HG03565 (cell line): ENCODE data around the gene EPN2.

ENCODE experiments used
- ATAC-seq: cut with Tn5 transposase; IDR thresholded peaks from one replicate; pipeline ENCODE4 v1.9.1; 2021; ENCODE audit warnings: mild to moderate bottlenecking, moderate library complexity; ENCODE audit not compliant: unreplicated experiment

EPN2 gene

DNA sequence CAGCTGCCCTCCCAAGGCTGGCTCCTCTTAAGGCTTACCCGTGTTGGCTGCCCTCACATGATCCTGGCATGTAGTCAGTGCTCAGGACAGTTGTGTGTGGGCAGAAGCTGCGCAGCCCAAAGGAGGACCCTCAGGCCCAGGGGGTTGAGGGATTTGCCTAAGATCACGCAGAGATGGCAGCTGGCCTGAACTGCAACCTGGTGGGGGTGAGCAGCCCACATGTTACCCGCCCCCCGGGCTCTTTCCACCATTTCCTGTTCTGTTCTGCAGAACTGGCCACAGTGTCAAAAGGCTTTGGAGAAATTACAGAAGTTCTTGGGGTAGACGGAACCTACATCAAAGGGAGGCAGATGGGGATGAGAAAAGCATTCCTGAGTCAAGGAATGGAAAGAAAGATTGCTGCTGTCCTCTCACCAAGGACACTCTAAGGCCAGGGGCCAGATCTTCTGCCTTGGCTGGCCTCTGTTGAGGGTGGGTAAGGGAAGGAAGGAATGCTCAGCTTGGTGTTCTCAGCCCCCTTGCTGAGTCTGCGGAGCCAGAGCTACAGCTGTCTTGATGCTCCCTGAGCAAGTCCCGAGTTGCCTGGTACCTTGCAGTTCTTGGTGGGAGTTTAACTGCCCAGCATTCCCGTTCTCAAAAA is 53.0 kb downstream of the EPN2 start:
- ATAC-seq: no peak

DNA sequence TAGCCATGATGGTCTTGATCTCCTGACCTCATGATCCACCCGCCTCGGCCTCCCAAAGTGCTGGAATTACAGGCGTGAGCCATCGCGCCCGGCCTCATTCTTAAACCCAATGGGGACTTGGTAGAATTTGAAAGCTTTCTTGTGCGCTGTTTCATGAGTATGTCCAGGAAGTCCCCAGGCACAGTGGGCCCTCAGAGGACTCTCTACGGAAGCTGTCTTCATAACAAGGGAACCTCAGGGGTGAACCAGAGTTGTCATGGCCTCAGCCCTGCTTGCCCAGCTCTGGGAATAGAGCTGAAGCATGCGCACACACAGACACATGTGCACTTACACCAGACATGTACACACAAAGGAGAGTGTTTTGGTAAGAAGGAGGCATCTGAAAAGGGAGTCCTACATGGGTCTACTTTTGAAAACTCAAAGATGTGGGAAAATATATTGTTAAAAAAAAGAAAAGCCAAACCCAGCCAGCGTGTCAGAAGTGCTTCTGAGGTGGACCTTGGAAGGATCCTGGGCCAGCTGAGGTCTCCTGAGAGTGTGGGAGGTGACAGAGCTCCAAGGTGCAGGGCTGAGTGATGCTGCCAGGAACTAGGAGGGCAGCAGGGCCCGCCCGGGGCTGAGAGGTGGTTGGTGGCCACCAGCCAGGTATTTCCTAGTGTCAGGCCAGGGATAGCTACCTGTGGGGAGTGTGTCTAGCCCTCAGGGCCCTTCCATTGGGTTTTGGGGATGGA is 54.6 kb downstream of the EPN2 start:
- no peak for ATAC-seq

DNA sequence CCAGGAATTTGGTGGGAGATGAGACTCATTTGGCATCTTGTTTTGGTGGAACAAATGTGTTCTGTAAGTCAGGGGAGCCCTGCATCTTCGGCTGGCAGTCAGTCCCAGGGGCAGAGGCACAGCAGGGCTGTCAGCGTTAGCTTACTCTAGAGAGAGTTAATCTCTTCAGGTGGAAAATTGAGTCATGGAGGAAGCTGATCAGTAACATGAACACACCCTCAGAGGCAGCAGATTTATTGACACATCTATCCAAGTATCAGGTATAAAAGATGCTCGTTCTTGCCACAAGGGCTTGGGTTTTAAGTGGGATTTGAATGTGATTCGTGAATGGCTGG is 55.2 kb downstream of the EPN2 start:
- ATAC-seq: no peak

DNA sequence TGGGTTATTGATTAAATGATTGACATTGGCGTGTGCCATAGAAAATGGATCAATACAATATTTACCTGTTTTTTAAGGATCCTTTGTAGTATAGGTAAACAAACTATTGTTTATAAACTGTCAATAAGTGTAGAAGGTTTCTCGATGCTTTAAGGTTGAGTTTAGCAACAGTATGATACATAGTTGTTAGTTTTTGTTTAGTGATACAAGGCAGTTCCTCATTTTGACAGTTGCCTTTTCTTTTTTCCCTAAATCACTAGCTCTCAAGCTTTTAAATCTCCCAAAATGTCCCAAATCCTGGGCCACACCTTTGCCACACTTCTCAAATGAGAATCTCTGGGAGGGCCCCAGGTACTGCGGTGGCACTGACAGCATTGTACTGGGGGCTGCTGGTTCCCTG is 57.3 kb downstream of the EPN2 start:
- ATAC-seq: no peak

DNA sequence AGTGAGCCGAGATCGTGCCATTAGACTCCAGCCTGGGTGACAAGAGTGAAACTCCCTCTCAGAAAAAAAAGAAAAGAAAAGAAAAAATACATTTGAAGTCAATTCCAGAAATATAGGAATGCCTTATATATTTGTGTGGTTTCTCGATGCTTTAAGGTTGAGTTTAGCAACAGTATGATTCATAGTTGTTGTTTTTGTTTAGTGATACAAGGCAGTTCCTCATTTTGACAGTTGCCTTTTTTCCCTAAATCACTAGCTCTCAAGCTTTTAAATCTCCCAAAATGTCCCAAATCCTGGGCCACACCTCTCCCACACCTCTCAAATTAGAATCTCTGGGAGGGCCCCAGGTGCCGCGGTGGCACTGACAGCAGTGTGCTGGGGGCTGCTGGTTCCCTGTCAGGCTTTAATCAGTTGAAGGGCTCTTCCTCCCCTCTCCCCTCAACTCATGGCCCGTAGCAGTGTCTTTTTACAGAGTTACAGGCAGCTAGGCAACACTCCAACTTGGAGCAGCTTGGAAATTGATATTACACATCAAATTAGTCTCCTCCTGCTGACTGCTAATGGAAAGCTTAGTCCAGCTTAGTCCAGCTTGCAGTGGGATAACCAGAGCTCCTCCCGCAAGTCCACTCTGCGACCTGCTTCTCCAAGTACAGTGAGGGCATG is 58.4 kb downstream of the EPN2 start:
- no peak for ATAC-seq

DNA sequence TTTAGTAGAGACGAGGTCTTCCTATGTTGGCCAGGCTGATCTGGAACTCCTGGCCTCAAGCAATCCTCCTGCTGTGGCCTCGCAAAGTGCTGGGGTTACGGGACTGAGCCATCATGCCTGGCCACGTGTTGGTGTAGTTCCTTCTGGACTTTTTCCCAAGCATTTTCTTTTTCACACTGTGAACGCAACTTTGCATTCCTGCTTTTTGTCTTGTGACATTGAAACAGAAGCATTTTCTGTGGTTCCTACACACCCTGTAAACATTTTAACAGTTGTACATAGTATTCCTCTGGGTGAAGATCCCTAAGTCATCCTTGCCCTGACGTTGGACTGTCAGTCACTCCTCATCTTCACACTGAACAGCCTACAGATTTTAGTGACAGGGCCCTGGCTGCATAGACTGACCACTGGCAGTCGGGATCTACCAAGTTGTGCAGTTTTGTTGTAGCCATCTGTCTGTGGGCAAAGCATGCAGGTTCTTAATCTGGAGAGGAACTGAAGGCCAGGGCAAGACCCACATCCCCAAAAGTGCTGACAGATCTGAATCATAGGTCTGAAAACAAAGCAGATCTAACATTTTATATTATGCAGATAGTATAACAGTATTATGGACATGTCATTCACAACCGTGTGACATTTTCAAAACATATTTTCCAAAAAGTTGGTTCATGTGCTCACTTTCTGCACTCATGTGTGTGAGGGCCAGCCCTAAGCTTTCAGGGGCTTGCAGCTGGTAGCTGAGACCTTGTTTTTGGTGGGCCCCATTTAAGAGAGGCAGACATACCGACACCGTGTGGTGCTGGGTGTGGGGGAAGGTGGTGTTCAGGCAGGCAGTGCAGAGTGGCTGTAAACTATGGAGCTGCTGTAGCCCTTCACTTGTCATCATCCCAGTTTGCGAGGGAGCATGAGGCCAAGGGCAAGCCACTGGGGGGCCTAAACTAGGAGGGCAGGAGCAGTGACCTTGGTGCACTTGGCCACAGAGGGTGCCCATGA is 59.9 kb downstream of the EPN2 start:
- no peak for ATAC-seq

DNA sequence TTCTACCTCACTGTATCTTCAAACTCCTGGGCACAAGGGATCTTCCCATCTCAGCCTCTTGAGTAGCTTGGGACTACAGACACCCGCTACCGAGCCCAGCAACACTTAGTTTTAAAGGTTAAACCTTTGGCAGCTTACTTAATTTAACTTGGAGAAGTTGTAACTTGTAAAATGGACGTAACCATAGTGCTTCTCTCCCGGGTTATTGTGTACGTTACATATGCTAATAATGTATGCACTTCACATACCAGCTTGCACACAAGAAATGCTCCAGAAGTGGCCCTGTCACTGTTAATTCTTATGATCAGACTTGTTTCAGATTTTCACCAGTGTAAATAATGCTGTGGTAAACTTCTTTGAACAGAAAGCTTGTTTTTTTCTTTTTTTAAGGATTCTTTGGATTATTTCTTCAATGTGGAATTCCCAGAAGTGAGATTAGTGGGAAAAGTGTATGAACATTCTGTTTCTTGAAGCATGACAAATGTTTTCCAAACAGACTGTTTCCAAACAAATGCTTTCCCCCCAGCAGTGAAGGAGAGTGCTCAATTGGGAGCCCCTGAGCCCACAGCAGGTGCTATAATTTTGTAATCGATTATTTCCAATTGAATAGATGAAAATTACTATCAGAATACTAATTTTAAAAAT is 61.5 kb downstream of the EPN2 start:
- no peak for ATAC-seq

DNA sequence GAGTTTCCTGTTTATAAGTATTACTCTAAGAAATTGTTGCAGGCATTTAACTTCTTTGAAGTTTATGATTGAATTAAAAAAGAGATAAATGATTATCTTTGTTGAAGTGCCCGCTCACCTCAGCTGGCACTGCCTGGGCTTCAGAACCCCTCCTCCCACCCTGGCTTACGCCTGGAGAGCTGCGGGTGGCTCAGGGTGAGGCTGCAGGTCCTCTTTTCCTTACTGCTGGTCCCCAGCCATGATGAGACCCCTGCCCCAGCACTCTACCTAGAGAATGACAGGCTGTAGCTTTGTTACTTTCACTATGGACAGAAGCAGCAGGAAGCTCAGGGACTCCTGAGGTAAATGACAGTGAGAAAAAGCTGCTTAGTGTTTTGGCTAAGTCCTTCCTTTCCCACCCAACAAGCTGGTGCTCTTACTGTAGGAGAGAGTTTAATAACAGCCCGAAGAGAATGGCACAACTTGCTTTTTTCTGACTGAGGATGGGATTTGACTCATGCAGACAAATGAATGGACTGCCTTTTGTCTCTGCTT is 62.1 kb downstream of the EPN2 start:
- no peak for ATAC-seq

DNA sequence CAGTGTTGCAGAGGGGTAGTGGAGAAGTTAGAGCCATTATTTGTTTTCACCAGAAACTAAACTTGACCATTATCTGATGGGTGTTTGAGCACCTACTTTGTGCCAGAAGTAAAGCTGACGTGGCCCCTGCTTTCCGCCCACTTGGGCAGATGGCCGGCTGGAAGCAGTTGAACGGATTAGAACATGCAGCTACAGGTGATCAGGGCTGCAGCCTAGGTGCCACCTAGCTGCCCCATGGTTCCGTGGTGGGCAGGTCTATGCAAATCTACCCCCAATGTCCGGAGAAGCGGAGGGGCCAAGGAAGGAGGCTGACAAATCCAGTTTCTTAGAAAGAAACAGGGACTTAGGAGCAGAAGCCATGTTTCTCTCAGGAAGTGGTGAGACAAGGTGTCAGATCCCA is 62.7 kb downstream of the EPN2 start:
- ATAC-seq: no peak

DNA sequence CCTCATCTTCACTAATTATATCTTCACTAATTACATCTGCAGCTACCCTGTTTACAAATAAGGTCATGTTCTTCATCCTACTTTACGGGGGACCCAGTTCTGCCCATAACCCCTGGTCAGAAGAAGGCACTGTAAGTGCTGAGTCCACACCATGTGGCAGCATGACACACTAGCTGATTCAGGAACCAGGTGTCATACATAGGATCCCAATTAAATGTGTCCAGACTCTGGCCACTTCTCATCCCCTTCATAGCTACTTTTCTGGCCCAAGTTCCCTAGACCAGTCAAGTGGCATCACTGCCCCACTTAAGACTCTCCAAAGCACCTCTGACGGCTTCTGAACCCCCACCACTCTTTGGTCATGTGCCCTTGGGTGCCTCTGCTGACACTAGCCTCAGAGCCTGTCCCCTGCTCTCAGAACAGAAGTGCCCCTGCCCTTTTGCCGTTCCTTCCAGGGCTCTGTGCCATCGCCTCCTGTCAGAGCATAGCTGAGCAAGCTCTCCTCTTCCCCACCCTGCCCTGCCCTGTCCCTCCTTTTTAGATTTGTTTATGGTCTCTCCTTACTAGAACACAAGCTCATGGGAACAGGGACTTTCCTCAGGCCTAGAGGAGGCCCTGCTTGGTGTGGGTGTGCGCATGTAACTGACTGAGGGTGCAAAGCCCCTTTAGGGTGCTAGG is 64.2 kb downstream of the EPN2 start:
- ATAC-seq: no peak

DNA sequence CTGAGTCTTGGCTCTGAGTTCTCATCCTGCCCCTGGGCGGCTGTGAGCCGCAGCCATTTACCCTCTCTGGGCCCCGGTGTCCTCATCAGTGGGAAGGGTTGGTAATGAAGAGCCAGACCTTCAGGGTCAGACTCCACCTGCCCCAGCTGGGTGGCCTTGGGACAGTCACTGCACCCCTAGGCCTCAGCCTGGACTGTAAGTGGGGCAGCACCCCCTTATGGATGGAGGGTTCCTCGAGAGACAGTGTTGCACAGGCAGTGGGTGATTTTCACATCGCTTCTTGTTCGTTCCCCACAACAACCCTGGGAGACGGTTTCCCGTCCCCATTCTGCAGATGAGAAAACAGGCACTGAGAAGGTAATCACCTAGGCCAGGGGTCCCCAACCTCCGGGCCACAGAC is 64.8 kb downstream of the EPN2 start:
- no peak for ATAC-seq

DNA sequence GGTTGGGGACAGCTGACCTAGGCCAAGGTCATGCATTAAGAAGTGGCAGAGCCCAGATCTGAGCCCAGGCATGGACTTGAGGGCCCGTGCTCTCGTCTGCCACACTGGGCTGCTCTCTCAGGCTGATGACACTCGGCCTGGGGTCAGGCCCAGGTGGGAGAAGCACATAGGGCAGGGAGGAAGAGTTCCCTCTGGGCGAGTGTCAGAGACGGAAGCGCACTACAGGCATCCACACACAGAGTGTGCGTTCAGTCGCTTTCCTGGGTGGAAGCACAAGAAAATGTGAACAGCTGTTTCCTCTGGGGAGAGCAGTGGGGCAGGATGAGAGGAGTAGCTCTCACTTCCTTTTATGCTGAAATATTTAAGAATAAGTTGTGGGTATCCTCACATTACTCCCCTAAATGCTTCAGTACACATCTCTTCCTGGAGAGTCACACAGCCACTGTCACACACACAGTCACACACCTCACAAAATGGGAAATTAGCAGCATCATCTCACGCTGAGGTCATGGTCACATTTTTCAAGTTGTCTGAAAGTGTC is 65.7 kb downstream of the EPN2 start:
- ATAC-seq: no peak

DNA sequence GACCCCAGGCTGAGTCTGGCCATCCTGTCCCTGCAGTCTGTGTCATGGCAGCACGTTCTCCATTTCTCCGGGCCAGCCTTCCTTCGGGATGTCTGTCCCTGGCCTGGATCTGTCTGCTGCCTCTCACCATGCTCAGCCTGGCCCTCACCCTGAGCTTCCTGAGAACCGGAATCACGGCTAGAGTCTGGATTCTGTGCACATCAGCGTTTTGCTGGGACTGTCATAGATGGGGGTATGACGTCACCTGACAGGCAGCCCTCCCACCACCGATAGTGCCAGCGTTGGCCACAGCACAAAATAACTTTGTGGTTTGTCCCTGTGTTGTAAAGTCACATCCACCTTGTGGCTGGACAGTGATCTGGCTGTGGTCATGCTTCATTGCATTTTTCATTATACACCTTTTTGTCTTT is 66.2 kb downstream of the EPN2 start:
- no peak for ATAC-seq

DNA sequence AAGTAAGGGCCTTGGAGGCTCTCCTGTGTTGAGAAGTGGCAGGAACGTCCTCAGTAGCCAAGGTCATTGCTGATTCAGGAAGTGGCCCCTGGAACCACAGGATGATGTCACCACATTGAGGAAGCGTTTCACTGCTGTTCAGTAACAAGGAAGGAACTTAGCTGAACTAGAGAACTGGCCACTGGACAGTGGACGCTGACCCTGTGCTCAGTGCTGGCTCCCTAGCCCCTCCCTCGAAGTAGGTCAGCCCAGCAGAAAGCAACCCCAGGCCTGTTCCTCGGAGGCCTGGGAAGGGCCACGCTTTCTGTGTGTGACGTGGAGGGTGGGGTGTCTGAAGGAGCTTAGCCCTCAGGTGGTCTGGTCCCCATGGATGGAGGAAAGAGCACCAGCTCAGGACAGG is 67.0 kb downstream of the EPN2 start:
- no peak for ATAC-seq

DNA sequence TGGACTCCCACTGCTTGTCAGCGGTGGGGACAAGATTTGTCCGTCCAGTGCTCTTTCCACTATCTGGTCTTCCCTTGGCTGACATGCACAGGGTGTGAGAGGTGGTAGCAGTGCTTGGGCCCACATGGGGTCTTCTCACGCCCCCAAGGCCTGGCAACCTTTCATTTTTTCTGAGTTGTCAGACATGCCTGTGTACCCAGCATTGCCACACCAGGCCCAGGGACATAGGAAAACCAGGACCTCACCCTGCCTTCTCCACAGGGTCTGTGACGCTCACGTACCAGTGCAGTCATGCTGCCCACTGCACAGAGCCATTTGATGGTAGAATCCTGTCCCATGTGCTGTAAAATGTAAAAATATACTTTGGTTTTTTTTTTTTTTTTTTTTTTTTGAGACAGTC is 67.6 kb downstream of the EPN2 start:
- ATAC-seq: no peak

DNA sequence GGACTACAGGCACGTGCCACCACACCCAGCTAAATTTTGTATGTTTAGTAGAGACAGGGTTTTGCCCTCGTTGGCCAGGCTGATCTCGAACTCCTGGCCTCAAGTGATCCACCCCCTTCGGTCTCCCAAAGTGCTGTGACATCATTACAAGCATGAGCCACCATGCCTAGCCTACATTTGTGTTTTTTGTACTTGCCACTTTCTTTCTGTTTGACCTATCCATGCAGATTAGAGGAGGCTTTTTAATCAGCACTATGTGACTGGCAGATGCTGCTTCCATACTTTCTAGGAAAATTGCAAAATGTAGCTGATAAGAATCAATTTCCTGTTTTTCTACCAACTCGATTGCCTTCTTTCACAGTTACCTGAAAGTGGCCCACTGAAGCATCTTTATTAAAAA is 68.1 kb downstream of the EPN2 start:
- ATAC-seq: no peak

DNA sequence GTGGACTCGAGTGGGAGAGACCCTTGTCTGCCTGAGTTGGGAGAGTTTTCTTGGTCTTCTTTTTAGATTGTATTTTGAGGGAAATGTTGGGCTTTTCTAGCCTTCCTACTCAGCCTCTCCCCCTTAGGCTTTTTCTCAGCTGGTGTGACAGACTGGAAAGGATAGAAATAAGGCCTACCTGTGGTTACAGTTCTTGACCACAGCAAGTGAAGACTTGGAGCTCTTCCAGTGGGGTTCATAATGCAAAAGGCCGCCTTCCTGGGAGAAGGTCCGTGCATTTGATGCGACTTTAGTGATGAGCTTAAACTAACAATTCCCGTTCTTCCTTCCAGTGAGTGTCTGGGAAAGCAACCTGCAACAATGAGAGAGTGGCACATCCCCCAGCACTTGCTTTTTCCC is 68.6 kb downstream of the EPN2 start:
- no peak for ATAC-seq

DNA sequence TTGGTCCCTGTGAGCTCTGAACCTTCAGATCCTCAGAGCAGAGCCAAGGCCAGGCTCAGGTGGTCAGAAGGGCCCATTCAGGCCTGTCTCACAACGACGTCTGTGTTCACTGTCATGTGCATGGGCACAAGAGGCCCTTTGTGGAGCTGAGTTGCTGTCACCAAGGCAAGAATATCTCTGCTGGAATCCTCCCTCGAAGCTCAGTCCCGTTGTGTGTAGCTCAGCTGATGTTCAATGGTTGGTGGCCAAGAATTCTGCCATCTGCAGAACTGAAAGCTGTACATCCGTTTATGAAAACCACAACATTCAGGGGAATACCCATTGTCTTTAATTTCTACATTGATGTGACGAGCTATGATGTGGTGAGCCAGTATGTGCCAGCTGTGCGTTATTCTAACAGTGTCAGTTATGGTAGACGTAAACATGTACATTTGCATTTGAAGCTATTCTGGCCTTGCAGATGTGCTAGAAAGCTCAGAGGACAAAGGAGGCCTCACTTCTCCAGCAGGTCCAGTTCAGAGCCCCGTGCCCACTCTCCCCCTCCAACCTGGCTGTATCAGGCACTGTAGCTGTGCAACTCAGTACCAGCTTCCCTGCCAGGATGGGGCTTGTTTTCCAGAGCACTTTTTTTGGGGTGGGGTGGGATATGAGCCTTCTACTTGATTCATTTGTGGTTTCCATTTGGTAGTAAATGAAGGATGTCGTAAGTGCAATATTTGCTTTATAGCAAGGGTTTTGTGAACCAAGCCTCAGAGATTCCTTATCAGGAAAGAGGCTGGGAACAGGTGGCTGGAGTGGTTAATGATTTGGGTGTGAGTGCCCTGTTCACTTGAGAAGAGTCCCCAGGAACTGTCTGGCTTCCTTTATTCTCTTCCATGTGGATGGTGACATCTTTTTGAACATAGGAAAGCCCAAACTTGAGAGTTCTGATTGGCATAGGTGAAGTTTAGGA is 69.3 kb downstream of the EPN2 start:
- peak; percentile 88 for ATAC-seq

DNA sequence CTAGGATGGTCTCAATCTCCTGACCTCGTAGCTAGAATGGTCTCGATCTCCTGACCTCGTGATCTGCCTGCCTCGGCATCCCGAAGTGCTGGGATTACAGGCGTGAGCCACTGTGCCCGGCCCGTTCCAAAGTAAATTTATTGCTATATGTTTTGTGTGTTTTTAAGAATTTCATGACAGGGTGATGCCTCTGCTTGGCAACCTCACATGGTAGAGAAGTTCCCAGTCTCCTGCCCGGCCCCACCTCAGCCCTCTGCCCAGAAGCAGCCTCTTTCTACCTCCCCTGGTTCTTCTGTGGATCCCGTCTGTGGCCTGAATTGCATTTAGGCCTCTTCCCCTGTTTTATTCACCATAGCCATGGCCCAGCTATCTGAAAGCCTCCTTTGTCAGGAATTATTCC is 70.4 kb downstream of the EPN2 start:
- no peak for ATAC-seq
